Activated CD8-positive, alpha-beta memory T cell treated with anti-CD3 and anti-CD28 coated beads for 36 hours (primary cell): ENCODE data around the gene FAM20C. TPM values are rescaled to one million over a fixed set of nuclear protein-coding genes. Genes with fewer than 3 reads are reported as not detected.

ENCODE experiments used
- CTCF ChIA-PET: fragments of 350-600 bp; sonication (Branson Sonifier 250); formaldehyde crosslinking; loops from one replicate; lab custom pipeline; 2021; ENCODE audit warnings: antibody characterized with exemption; lab: Charles Lee
- POLR2A ChIA-PET: fragments of 350-600 bp; sonication (Branson Sonifier 250); formaldehyde crosslinking; loops from one replicate; lab custom pipeline; 2021; ENCODE audit warnings: antibody characterized with exemption; lab: Charles Lee
- total RNA-seq, 2 experiments: library from RNA; stranded (reverse); gene quantifications; one replicate each; pipeline ENCODE4 v1.2.3, GENCODE V29; 2021

The FAM20C gene
- total RNA-seq, 2 experiments from 2014 or later, result 0.74 to 1.5 TPM

GRCh38 chr7:157771-158625 is 34.4 kb upstream of the FAM20C start:
- ChIA-PET CTCF (interaction anchor here (1.0 kb wide), 1 partner anchor 105 kb away, joined by 3 read pairs; no protein-coding TSS in a partner anchor), POLR2A (no interaction called here)

- ChIA-PET POLR2A (no interaction called here), CTCF (no interaction called here)
Measured at GRCh38 chr7:158771-159170, 33.6 kb upstream of the FAM20C start.

GRCh38 chr7:159370-160270 is 32.8 kb upstream of the FAM20C start:
- POLR2A ChIA-PET, result no interaction called here
- CTCF ChIA-PET, result no interaction called here

- CTCF ChIA-PET, result no interaction called here
- POLR2A ChIA-PET, result no interaction called here
Measured at GRCh38 chr7:160958-161725, 31.2 kb upstream of the FAM20C start.

GRCh38 chr7:162632-163297 is 29.6 kb upstream of the FAM20C start:
- POLR2A ChIA-PET, result no interaction called here
- CTCF ChIA-PET, result interaction anchor here (0.6 kb wide), 1 partner anchor 11 kb away, joined by 4 read pairs; no protein-coding TSS in a partner anchor

GRCh38 chr7:163298-163695 is 29.1 kb upstream of the FAM20C start:
- ChIA-PET CTCF (interaction anchor here (0.6 kb wide), 1 partner anchor 12 kb away, joined by 4 read pairs; no protein-coding TSS in a partner anchor), POLR2A (no interaction called here)

GRCh38 chr7:163971-164881 is 28.1 kb upstream of the FAM20C start:
- CTCF ChIA-PET, result no interaction called here

GRCh38 chr7:164882-165660 is 27.3 kb upstream of the FAM20C start:
- POLR2A ChIA-PET, result no interaction called here
- CTCF ChIA-PET, result no interaction called here

More at GRCh38 chr7:163971-164881, 28.1 kb upstream of the FAM20C start:
- POLR2A ChIA-PET, result no interaction called here

GRCh38 chr7:165661-166337 is 26.6 kb upstream of the FAM20C start:
- POLR2A ChIA-PET, result no interaction called here

GRCh38 chr7:166338-167060 is 25.9 kb upstream of the FAM20C start:
- POLR2A ChIA-PET, result no interaction called here
- CTCF ChIA-PET, result no interaction called here

More at GRCh38 chr7:165661-166337, 26.6 kb upstream of the FAM20C start:
- CTCF ChIA-PET, result no interaction called here

GRCh38 chr7:167090-167855 is 25.1 kb upstream of the FAM20C start:
- CTCF ChIA-PET, result no interaction called here
- POLR2A ChIA-PET, result no interaction called here

- ChIA-PET POLR2A (no interaction called here), CTCF (no interaction called here)
Measured at GRCh38 chr7:167976-168791, 24.2 kb upstream of the FAM20C start.

- ChIA-PET POLR2A (no interaction called here), CTCF (no interaction called here)
Measured at GRCh38 chr7:169276-170172, 22.8 kb upstream of the FAM20C start.
